ENCODE measurements around the gene CLEC10A. TPM values are rescaled to one million over a fixed set of nuclear protein-coding genes. Genes with fewer than 3 reads are reported as not detected.

The CLEC10A gene
- polyA plus RNA-seq, 10 donors: 1.1 to 3.5 (median 1.7) TPM

DNA sequence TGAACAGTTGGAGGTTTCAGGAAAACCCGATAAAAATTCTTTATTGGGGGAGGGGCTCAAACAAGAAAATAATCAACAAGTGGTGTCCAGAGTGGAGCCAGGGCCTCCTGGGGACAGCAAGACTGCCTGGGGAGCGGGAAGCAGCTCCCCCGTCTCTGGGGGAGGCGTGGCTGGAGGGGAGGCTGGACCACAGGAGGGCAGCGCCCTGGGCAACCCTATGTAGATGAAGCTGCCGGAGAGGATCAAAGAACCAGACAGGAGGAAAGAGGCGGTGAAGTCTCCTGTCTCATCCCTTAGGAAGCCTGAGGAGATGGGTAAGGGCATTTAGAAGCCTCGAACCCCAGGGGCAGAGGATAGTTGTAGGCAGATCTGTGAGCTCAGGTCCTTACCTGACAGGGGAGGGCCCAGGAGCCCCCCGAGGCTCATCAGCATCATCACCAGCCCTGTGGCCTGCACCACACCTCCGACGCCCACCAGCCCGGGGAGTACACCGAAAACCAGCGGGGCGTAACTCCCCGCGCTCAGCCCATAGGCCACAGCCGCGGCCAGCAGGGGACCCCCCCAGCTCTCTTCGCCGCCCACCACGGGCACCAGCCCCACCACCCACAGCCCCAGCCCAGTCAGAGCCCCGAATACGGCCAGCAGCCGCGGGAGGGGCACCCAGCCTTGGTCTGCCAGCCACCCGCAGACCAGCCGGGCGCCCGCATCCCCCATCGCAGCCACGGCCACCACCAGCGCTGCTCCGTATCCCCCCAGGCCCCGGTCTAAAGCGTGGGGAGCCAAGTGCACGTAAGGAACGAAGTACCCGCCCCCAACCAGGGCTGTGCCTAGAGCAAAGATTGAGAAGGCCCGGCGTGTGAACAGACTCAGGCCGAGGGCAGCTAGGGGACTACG lies 38.2 kb downstream of the CLEC10A start:
- DNase-seq: peak in 1 of 3 donors; percentile 61

DNA sequence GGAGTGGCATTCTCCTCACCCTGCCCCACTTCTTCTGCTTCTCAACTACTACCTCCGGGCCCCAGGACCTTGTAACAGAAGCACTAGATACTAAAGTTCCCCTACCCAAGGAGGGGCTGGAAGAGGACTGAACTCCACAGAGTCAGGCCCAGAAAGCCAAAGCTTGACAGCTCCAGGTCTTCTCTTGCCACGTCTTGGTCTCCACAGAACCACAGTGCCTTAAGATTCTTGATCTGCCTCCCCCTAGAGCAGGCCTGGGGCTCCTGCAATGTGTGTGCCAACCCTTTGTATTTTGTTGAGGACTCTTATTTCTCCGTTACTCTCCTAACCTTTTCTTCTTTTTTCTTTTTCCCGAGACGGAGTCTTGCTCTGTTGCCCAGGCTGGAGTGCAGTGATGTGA lies 40.2 kb downstream of the CLEC10A start:
- DNase-seq: no peak

DNA sequence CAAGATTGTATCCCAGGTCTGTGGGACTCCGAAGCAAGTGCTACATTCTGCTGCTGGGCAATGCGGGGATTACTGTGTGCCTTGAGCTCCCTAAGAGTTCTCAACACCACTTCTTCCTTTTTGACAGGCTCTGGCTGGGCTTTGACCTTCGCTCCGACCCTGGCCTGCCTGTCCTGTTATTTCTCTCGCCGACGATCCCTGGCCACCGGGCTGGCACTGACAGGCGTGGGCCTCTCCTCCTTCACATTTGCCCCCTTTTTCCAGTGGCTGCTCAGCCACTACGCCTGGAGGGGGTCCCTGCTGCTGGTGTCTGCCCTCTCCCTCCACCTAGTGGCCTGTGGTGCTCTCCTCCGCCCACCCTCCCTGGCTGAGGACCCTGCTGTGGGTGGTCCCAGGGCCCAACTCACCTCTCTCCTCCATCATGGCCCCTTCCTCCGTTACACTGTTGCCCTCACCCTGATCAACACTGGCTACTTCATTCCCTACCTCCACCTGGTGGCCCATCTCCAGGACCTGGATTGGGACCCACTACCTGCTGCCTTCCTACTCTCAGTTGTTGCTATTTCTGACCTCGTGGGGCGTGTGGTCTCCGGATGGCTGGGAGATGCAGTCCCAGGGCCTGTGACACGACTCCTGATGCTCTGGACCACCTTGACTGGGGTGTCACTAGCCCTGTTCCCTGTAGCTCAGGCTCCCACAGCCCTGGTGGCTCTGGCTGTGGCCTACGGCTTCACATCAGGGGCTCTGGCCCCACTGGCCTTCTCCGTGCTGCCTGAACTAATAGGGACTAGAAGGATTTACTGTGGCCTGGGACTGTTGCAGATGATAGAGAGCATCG lies 41.8 kb downstream of the CLEC10A start:
- DNase-seq: no peak

GRCh38 chr17:7035591-7036368 lies 44.3 kb downstream of the CLEC10A start, which contains the start of gene SLC16A13:
TSS of gene SLC16A13 (plus strand) at chr17:7036015. CDS start at chr17:7036383, 368 bp downstream.
- peak; percentile 88 to 94 (median 88) for DNase-seq

- no peak for DNase-seq
These were observed 45.0 kb downstream of the CLEC10A start for GRCh38 chr17:7034955-7035590.

DNA sequence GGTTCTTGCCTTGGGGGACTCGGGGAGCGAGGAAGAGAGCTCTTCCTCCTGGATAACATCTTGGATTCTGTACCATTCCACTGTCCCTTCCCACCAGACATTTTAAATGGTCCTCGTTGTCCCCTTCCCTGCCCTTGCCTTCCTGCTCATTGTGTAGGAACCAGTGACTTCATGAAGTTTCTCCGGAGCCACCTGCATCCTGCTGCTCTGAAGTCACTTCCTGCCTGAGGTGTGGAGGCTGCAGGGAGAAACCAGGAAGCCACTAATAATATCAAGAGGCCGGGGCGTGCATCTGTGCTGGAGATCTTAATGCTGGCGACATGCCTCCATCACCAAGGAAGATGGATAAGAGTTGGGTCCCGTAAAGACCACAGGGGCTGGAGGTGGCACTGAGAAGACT lies 50.4 kb downstream of the CLEC10A start:
- DNase-seq: no peak

DNA sequence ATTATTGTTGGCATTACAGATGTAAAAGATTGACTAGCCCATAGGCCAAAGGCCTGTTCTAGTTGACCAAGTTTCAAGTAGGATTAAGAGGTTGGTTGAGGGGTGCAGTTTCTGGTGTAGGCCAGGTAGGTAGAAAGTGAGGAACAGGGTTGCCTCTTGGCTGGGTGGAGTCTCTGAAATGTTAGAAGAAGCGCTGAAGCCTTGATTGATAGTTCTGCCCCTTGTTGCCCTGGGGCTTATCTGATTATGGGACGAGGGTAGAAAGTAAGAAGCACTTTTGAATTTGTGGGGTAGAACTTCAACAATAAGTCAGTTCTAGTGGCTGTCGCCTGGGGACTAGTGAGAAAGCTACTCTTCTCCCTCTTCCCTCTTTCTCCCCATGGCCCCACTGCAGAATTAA lies 51.0 kb downstream of the CLEC10A start:
- DNase-seq: no peak

DNA sequence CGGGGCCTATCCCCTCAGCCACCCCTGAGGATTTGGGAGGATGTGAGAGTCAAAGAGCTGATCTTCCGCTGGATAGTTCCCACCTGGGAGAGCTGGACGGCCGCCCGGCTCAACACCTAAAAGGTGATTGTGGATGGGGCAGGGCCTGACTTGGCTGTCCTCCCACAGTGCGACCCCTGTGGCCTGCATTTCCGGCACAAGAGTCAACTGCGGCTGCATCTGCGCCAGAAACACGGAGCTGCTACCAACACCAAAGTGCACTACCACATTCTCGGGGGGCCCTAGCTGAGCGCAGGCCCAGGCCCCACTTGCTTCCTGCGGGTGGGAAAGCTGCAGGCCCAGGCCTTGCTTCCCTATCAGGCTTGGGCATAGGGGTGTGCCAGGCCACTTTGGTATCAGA lies 52.7 kb downstream of the CLEC10A start:
- DNase-seq: no peak

DNA sequence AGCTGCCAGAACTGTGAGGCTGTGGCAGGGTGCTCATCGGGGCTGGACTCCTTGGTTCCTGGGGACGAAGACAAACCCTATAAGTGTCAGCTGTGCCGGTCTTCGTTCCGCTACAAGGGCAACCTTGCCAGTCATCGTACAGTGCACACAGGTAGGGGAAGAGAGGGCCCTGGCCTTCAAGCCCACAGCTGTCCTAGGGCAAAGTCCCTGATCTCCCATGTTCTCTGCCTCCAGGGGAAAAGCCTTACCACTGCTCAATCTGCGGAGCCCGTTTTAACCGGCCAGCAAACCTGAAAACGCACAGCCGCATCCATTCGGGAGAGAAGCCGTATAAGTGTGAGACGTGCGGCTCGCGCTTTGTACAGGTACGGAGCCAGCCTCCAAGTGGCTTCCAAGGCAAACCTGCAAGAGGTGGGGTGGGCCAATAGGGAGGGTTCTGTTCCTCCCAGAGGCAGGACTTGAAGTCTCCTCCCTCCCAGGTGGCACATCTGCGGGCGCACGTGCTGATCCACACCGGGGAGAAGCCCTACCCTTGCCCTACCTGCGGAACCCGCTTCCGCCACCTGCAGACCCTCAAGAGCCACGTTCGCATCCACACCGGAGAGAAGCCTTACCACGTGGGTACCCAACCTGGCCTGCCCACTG lies 53.5 kb downstream of the CLEC10A start:
- no peak for DNase-seq

- DNase-seq: no peak
These were observed 54.8 kb downstream of the CLEC10A start for GRCh38 chr17:7025245-7025644.

Other genes starting within 250 kb of the CLEC10A start
- gene TEKT1, start 248.5 kb downstream of the CLEC10A start, polyA plus RNA-seq (ENCODE audit: insufficient read length in 10 of 10): under 1 TPM in 2 of 10 donors, not detected in 8; 0.24 to 0.26 TPM
- gene ALOX12, start 84.2 kb downstream of the CLEC10A start, polyA plus RNA-seq (ENCODE audit: insufficient read length in 10 of 10): 1 to 10 TPM in 7 of 10 donors, under 1 TPM in 3; 0.77 to 1.4 (median 1.1) TPM
- 100 to 1,000 TPM; 101 to 126 (median 111) TPM for gene RNASEK, start 67.6 kb downstream of the CLEC10A start, polyA plus RNA-seq (ENCODE audit: insufficient read length in 10 of 10)
- gene BCL6B, start 57.2 kb downstream of the CLEC10A start, polyA plus RNA-seq (ENCODE audit: insufficient read length in 10 of 10): 10 to 100 TPM; 15.5 to 25.4 (median 19.1) TPM
- 1 to 10 TPM in 8 of 10 donors, under 1 TPM in 2; 0.62 to 2.4 (median 1.3) TPM for gene SLC16A13, start 44.2 kb downstream of the CLEC10A start, polyA plus RNA-seq (ENCODE audit: insufficient read length in 10 of 10)
- gene SLC16A11, start 36.2 kb downstream of the CLEC10A start, polyA plus RNA-seq (ENCODE audit: insufficient read length in 10 of 10): under 1 TPM in 9 of 10 donors, not detected in 1; 0.11 to 0.48 (median 0.17) TPM
- under 1 TPM in 9 of 10 donors, not detected in 1; 0.15 to 0.40 (median 0.34) TPM for gene ASGR2, start 34.6 kb upstream of the CLEC10A start, polyA plus RNA-seq (ENCODE audit: insufficient read length in 10 of 10)
- gene ASGR1, start 99.1 kb upstream of the CLEC10A start, polyA plus RNA-seq (ENCODE audit: insufficient read length in 10 of 10): 1 to 10 TPM; 1.6 to 6.5 (median 2.3) TPM
- 10 to 100 TPM; 15.3 to 31.0 (median 21.1) TPM for gene DLG4, start 139.6 kb upstream of the CLEC10A start, polyA plus RNA-seq (ENCODE audit: insufficient read length in 10 of 10)
- gene ACADVL, start 139.7 kb upstream of the CLEC10A start, polyA plus RNA-seq (ENCODE audit: insufficient read length in 10 of 10): 100 to 1,000 TPM; 178 to 376 (median 256) TPM
- gene DVL2, start 154.3 kb upstream of the CLEC10A start, polyA plus RNA-seq (ENCODE audit: insufficient read length in 10 of 10): 10 to 100 TPM; 24.5 to 40.5 (median 34.9) TPM
- 10 to 100 TPM; 28.1 to 46.1 (median 34.4) TPM for gene PHF23, start 159.2 kb upstream of the CLEC10A start, polyA plus RNA-seq (ENCODE audit: insufficient read length in 10 of 10)
- gene GABARAP, start 162.2 kb upstream of the CLEC10A start, polyA plus RNA-seq (ENCODE audit: insufficient read length in 10 of 10): 100 to 1,000 TPM; 271 to 406 (median 306) TPM
- 100 to 1,000 TPM; 153 to 190 (median 180) TPM for gene CTDNEP1, start 171.5 kb upstream of the CLEC10A start, polyA plus RNA-seq (ENCODE audit: insufficient read length in 10 of 10)
- 10 to 100 TPM; 31.9 to 64.8 (median 35.7) TPM for gene ELP5, start 172.0 kb upstream of the CLEC10A start, polyA plus RNA-seq (ENCODE audit: insufficient read length in 10 of 10)
- gene CLDN7, start 182.2 kb upstream of the CLEC10A start, polyA plus RNA-seq (ENCODE audit: insufficient read length in 10 of 10): 1 to 10 TPM in 5 of 10 donors, under 1 TPM in 5; 0.47 to 3.0 (median 1.1) TPM
- gene SLC2A4, start 201.5 kb upstream of the CLEC10A start, polyA plus RNA-seq (ENCODE audit: insufficient read length in 10 of 10): 10 to 100 TPM in 9 of 10 donors, 1 to 10 TPM in 1; 7.7 to 32.4 (median 26.1) TPM
- 1 to 10 TPM; 1.2 to 4.2 (median 1.9) TPM for gene YBX2, start 214.4 kb upstream of the CLEC10A start, polyA plus RNA-seq (ENCODE audit: insufficient read length in 10 of 10)
- gene EIF5A, start 227.4 kb upstream of the CLEC10A start, polyA plus RNA-seq (ENCODE audit: insufficient read length in 10 of 10): 100 to 1,000 TPM; 225 to 344 (median 294) TPM
- gene GPS2, start 235.1 kb upstream of the CLEC10A start, polyA plus RNA-seq (ENCODE audit: insufficient read length in 10 of 10): 10 to 100 TPM; 49.3 to 70.2 (median 58.7) TPM
- gene NEURL4, start 249.1 kb upstream of the CLEC10A start, polyA plus RNA-seq (ENCODE audit: insufficient read length in 10 of 10): 10 to 100 TPM; 13.6 to 20.6 (median 18.6) TPM